ENCODE measurements around the gene PPP1R12A.

PPP1R12A gene

GRCh38 chr12:79916826-79917225 is 18.1 kb downstream of the PPP1R12A start:
- DNase-seq (ENCODE audit: low read depth in 1 of 2, low spot score in 1 of 2) = no peak
- H3K4me3 ChIP-seq (replicated peaks; ENCODE audit: insufficient read depth, low read length) = no peak overlapping the region
- TF ChIP-seq CTCF (IDR thresholded peaks at IDR 0.05; ENCODE audit: insufficient read depth, low read length) (no peak), SPI1 (IDR thresholded peaks at IDR 0.05; ENCODE audit: borderline replicate concordance, low read depth) (no peak), POLR2AphosphoS5 (IDR thresholded peaks at IDR 0.05; ENCODE audit: low read depth) (no peak), GABPA (IDR thresholded peaks at IDR 0.05; ENCODE audit: low read depth) (no peak), REST (IDR thresholded peaks at IDR 0.05; ENCODE audit: insufficient replicate concordance, low read depth) (no peak)

GRCh38 chr12:79911889-79912656 is 22.8 kb downstream of the PPP1R12A start:
- TF ChIP-seq SPI1 (IDR thresholded peaks at IDR 0.05; ENCODE audit: borderline replicate concordance, low read depth) = no peak
- no peak for TF ChIP-seq CTCF (IDR thresholded peaks at IDR 0.05; ENCODE audit: insufficient read depth, low read length)
- no peak for TF ChIP-seq GABPA (IDR thresholded peaks at IDR 0.05; ENCODE audit: low read depth)
- no peak for TF ChIP-seq POLR2AphosphoS5 (IDR thresholded peaks at IDR 0.05; ENCODE audit: low read depth)
- TF ChIP-seq REST (IDR thresholded peaks at IDR 0.05; ENCODE audit: insufficient replicate concordance, low read depth) = no peak
- Histone ChIP-seq H3K4me3 (replicated peaks; ENCODE audit: insufficient read depth, low read length) (no peak overlapping the region), H3K27ac (replicated peaks) (no peak overlapping the region), H3K27me3 (ENCODE audit: insufficient read depth, poor library complexity, severe bottlenecking) (no peaks in the 10 kb centered on the region)
- DNase-seq (ENCODE audit: low read depth in 1 of 2, low spot score in 1 of 2) = no peak

More at GRCh38 chr12:79916826-79917225, 18.1 kb downstream of the PPP1R12A start:
- Histone ChIP-seq H3K27me3 (ENCODE audit: insufficient read depth, poor library complexity, severe bottlenecking) (no peaks in the 10 kb centered on the region), H3K27ac (replicated peaks) (no peak overlapping the region)

- no peak overlapping the region for H3K27ac ChIP-seq (replicated peaks)
Measured at GRCh38 chr12:79908366-79908765, 26.5 kb downstream of the PPP1R12A start.

More at GRCh38 chr12:79908366-79908765, 26.5 kb downstream of the PPP1R12A start:
- no peak for TF ChIP-seq SPI1 (IDR thresholded peaks at IDR 0.05; ENCODE audit: borderline replicate concordance, low read depth)
- no peak for TF ChIP-seq REST (IDR thresholded peaks at IDR 0.05; ENCODE audit: insufficient replicate concordance, low read depth)
- TF ChIP-seq GABPA (IDR thresholded peaks at IDR 0.05; ENCODE audit: low read depth) = no peak
- no peak for TF ChIP-seq POLR2AphosphoS5 (IDR thresholded peaks at IDR 0.05; ENCODE audit: low read depth)
- TF ChIP-seq CTCF (IDR thresholded peaks at IDR 0.05; ENCODE audit: insufficient read depth, low read length) = no peak
- H3K27me3 ChIP-seq (ENCODE audit: insufficient read depth, poor library complexity, severe bottlenecking) = no peaks in the 10 kb centered on the region
- DNase-seq (ENCODE audit: low read depth in 1 of 2, low spot score in 1 of 2) = no peak
- no peak overlapping the region for H3K4me3 ChIP-seq (replicated peaks; ENCODE audit: insufficient read depth, low read length)

All from HL-60 (cell line).